Measurements from ENCODE around the gene THSD8. TPM values are rescaled to one million over a fixed set of nuclear protein-coding genes. Genes with fewer than 3 reads are reported as not detected.

The THSD8 gene
- total RNA-seq, 1 experiment from 2014 or later, result 14.5 TPM

GRCh38 chr19:12757544-12758274, 44.2 kb upstream of the THSD8 start:
- Mint-ChIP-seq H3K27ac (ENCODE audit: low read depth, unreplicated experiment) (no peak overlapping the region), H3K4me3 (ENCODE audit: unreplicated experiment) (peak overlapping the region; percentile 35), H3K9me3 (ENCODE audit: unreplicated experiment) (no peaks in the 10 kb centered on the region), H3K4me1 (ENCODE audit: insufficient read depth, unreplicated experiment) (peaks cover 5% of the 10 kb centered on the region), H3K27me3 (ENCODE audit: insufficient read depth, unreplicated experiment) (no peaks in the 10 kb centered on the region), H3K36me3 (ENCODE audit: insufficient read depth, unreplicated experiment) (no peaks in the 10 kb centered on the region)
- intact Hi-C loops (cut with micrococcal nuclease), result loop anchor here (1.0 kb wide), 2 partner anchors 24 to 40 kb away; no protein-coding TSS in a partner anchor
- peak; percentile 72 for DNase-seq (ENCODE audit: unreplicated experiment)
- ChIA-PET CTCF (interaction anchor here (0.6 to 13.2 kb wide), 18 partner anchors 9 to 108 kb away, joined by 3 to 307 read pairs (median 6); partner anchors contain the start of genes JUNB, PRDX2, THSD8 and TNPO2), POLR2A (interaction anchor here (1.0 to 3.4 kb wide), 6 partner anchors 8 to 38 kb away, joined by 3 to 14 read pairs (median 4); partner anchors contain the start of genes GET3 and TRIR)
- no TSS peak for BruUV-seq (replicated peaks)
- TF ChIP-seq, protein P1, sequence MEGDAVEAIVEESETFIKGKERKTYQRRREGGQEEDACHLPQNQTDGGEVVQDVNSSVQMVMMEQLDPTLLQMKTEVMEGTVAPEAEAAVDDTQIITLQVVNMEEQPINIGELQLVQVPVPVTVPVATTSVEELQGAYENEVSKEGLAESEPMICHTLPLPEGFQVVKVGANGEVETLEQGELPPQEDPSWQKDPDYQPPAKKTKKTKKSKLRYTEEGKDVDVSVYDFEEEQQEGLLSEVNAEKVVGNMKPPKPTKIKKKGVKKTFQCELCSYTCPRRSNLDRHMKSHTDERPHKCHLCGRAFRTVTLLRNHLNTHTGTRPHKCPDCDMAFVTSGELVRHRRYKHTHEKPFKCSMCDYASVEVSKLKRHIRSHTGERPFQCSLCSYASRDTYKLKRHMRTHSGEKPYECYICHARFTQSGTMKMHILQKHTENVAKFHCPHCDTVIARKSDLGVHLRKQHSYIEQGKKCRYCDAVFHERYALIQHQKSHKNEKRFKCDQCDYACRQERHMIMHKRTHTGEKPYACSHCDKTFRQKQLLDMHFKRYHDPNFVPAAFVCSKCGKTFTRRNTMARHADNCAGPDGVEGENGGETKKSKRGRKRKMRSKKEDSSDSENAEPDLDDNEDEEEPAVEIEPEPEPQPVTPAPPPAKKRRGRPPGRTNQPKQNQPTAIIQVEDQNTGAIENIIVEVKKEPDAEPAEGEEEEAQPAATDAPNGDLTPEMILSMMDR (IDR thresholded peaks at IDR 0.05; ENCODE audit: unreplicated experiment), result peak; percentile 97

GRCh38 chr19:12759686-12760085, 42.2 kb upstream of the THSD8 start:
- BruUV-seq (replicated peaks), result no TSS peak
- no peak for DNase-seq (ENCODE audit: unreplicated experiment)
- CTCF ChIA-PET, result interaction anchor here (0.6 to 13.2 kb wide), 29 partner anchors 7 to 1374 kb away, joined by 3 to 307 read pairs (median 5); partner anchors contain the start of genes BEST2, GET3, HOOK2 and JUNB
- Mint-ChIP-seq H3K27ac (ENCODE audit: low read depth, unreplicated experiment) (no peak overlapping the region), H3K36me3 (ENCODE audit: insufficient read depth, unreplicated experiment) (no peaks in the 10 kb centered on the region), H3K4me1 (ENCODE audit: insufficient read depth, unreplicated experiment) (peaks cover 5% of the 10 kb centered on the region), H3K4me3 (ENCODE audit: unreplicated experiment) (no peak overlapping the region), H3K9me3 (ENCODE audit: unreplicated experiment) (no peaks in the 10 kb centered on the region), H3K27me3 (ENCODE audit: insufficient read depth, unreplicated experiment) (no peaks in the 10 kb centered on the region)
- intact Hi-C loops (cut with micrococcal nuclease), result loop anchor here (1.0 kb wide), 2 partner anchors 37 to 88 kb away; no protein-coding TSS in a partner anchor
- TF ChIP-seq, protein P1 (IDR thresholded peaks at IDR 0.05; ENCODE audit: unreplicated experiment), result no peak
- POLR2A ChIA-PET, result interaction anchor here (0.8 to 3.4 kb wide), 9 partner anchors 8 to 89 kb away, joined by 3 to 15 read pairs (median 5); partner anchors contain the start of genes BEST2, GET3 and TRIR

DNA sequence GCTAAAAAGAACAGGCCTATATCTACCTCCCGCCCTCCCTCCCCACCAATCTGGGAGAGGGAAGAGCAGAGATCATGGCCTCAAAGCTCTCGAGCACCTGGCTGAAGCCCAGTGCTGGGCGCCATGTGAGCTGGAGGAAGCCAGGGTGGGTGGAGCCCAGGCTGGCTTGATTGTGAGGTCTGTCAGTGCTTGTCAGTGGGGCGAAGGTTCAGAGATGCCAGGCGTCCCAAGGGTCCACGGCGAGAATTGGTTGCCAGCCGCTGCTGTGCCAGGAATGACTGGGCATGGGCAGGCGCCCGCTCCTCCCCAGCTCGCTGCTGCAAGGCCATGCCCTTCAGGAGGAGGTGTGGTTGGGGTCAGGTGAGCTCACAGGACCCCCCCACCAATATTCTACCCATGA, 38.8 kb upstream of the THSD8 start:
- Mint-ChIP-seq H3K27me3 (ENCODE audit: insufficient read depth, unreplicated experiment) (no peaks in the 10 kb centered on the region), H3K27ac (ENCODE audit: low read depth, unreplicated experiment) (no peak overlapping the region), H3K4me3 (ENCODE audit: unreplicated experiment) (no peak overlapping the region), H3K9me3 (ENCODE audit: unreplicated experiment) (no peaks in the 10 kb centered on the region), H3K36me3 (ENCODE audit: insufficient read depth, unreplicated experiment) (peaks cover 15% of the 10 kb centered on the region), H3K4me1 (ENCODE audit: insufficient read depth, unreplicated experiment) (peaks cover 10% of the 10 kb centered on the region)
- POLR2A ChIA-PET, result interaction anchor here (0.6 to 1.0 kb wide), 5 partner anchors 13 to 48 kb away, joined by 3 to 4 read pairs (median 3); partner anchors contain the start of genes JUNB and TRIR
- DNase-seq (ENCODE audit: unreplicated experiment), result no peak
- CTCF ChIA-PET, result interaction anchor here (0.5 to 13.2 kb wide), 8 partner anchors 11 to 128 kb away, joined by 3 to 307 read pairs (median 10); partner anchors contain the start of genes BEST2, HOOK2, JUNB and PRDX2
- TF ChIP-seq, protein P1 (IDR thresholded peaks at IDR 0.05; ENCODE audit: unreplicated experiment), result no peak
- BruUV-seq (replicated peaks), result no TSS peak
- intact Hi-C loops (cut with micrococcal nuclease), result no loop called here

DNA sequence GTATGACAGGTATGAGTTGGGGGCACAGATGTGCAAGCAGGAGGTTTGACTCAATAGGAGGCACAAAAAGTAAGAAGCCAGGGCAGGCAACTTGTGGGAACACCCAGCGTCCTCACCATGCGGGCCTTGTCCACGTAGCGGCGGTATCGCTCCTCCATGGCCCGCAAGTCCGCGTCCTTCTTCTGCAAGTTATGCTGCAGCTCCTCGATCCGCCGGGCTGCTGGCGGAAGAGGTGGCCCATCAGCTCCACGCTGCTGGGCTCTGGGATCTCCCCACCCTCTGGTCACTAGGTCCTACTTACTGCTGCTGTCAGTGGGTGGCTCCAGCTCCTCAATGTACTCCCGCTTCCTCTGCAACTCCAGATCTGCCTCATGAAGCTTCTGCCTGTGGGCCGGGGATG, 37.2 kb upstream of the THSD8 start:
- POLR2A ChIA-PET, result interaction anchor here (0.6 to 2.0 kb wide), 2 partner anchors 33 to 83 kb away, joined by 4 to 6 read pairs; no protein-coding TSS in a partner anchor
- no peak for DNase-seq (ENCODE audit: unreplicated experiment)
- CTCF ChIA-PET, result interaction anchor here (0.6 to 13.2 kb wide), 10 partner anchors 7 to 84 kb away, joined by 3 to 307 read pairs (median 4); partner anchors contain the start of genes BEST2, JUNB, PRDX2 and THSD8
- peaks cover 20% of the 10 kb centered on the region for H3K36me3 Mint-ChIP-seq (ENCODE audit: insufficient read depth, unreplicated experiment)
- H3K9me3 Mint-ChIP-seq (ENCODE audit: unreplicated experiment), result no peaks in the 10 kb centered on the region
- no peaks in the 10 kb centered on the region for H3K27me3 Mint-ChIP-seq (ENCODE audit: insufficient read depth, unreplicated experiment)
- TF ChIP-seq, protein P1 (IDR thresholded peaks at IDR 0.05; ENCODE audit: unreplicated experiment), result no peak
- no peak overlapping the region for H3K27ac Mint-ChIP-seq (ENCODE audit: low read depth, unreplicated experiment)
- H3K4me1 Mint-ChIP-seq (ENCODE audit: insufficient read depth, unreplicated experiment), result peaks cover 10% of the 10 kb centered on the region
- intact Hi-C loops (cut with micrococcal nuclease), result no loop called here
- no TSS peak for BruUV-seq (replicated peaks)
- H3K4me3 Mint-ChIP-seq (ENCODE audit: unreplicated experiment), result no peak overlapping the region
